ENCODE results near the gene FAM184B.
"Not testable (repeated sequence)": the region's sequence is repeated elsewhere in the genome, so short reads cannot be mapped to it uniquely, and the experiment has no call there.

Gene FAM184B

GRCh38 chr4:17688011-17688441 lies 93.4 kb downstream of the FAM184B start:
- TF ChIP-seq, protein P1, sequence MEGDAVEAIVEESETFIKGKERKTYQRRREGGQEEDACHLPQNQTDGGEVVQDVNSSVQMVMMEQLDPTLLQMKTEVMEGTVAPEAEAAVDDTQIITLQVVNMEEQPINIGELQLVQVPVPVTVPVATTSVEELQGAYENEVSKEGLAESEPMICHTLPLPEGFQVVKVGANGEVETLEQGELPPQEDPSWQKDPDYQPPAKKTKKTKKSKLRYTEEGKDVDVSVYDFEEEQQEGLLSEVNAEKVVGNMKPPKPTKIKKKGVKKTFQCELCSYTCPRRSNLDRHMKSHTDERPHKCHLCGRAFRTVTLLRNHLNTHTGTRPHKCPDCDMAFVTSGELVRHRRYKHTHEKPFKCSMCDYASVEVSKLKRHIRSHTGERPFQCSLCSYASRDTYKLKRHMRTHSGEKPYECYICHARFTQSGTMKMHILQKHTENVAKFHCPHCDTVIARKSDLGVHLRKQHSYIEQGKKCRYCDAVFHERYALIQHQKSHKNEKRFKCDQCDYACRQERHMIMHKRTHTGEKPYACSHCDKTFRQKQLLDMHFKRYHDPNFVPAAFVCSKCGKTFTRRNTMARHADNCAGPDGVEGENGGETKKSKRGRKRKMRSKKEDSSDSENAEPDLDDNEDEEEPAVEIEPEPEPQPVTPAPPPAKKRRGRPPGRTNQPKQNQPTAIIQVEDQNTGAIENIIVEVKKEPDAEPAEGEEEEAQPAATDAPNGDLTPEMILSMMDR (conservative IDR thresholded peaks at IDR 0.05; ENCODE audit: low read depth, low read length), result no peak
- no peak overlapping the region for H3K4me3 ChIP-seq (ENCODE audit: low read depth, low read length)
- DNase-seq (ENCODE audit: low read depth), result no peak

DNA sequence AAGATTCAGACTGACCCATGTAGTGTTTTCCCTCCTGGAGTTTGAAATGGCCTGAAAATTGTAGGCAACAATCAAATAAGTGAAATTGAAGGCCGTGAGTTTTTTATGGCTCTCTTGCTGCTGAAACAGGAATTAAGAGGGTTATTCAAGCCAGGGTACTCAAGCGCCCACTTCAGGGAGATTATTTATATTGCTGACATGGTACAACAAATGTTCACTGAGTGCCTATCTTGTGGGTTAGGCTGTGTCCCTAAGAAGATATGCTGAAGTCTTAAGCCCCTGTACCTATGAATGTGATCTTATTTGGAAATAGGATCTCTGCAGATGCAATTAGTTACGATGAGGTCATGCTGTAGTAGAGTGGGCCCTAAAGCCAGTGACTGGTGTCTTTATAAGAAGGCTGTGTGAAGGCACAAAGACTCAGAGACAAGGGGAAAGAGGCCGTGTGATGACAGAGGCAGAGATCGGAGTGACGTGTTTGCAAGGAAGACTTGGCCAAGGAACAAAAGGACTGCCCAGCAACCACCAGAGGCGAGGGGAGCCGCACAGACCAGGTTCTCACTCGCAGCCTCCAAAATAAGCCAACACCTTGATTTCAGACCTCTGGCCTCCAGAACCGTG lies 94.1 kb downstream of the FAM184B start:
- DNase-seq (ENCODE audit: low read depth), result no peak
- TF ChIP-seq, protein P1 (conservative IDR thresholded peaks at IDR 0.05; ENCODE audit: low read depth, low read length), result no peak
- H3K4me3 ChIP-seq (ENCODE audit: low read depth, low read length), result no peak overlapping the region

GRCh38 chr4:17684648-17685047 lies 96.8 kb downstream of the FAM184B start:
- DNase-seq (ENCODE audit: low read depth); H3K4me3 ChIP-seq (ENCODE audit: low read depth, low read length): not testable (repeated sequence)

DNA sequence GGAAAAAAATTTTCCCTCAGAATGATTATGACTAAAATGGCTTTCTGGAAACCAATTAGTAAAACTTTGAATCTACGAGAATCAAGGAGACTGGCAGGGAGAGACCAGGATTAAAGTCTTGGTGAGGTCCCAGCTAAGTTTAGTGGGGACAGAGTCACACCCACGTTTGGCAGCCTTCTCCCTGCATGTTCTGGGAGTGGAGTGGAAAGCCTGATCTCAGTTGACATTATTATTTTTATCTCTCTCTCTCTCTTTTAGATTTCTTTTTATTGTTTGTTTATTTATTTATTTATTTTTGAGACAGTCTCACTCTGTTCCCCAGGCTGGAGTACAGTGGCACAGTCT lies 99.2 kb downstream of the FAM184B start:
- no peak overlapping the region for H3K4me3 ChIP-seq (ENCODE audit: low read depth, low read length)
- TF ChIP-seq, protein P1 (conservative IDR thresholded peaks at IDR 0.05; ENCODE audit: low read depth, low read length), result no peak
- no peak for DNase-seq (ENCODE audit: low read depth)

DNA sequence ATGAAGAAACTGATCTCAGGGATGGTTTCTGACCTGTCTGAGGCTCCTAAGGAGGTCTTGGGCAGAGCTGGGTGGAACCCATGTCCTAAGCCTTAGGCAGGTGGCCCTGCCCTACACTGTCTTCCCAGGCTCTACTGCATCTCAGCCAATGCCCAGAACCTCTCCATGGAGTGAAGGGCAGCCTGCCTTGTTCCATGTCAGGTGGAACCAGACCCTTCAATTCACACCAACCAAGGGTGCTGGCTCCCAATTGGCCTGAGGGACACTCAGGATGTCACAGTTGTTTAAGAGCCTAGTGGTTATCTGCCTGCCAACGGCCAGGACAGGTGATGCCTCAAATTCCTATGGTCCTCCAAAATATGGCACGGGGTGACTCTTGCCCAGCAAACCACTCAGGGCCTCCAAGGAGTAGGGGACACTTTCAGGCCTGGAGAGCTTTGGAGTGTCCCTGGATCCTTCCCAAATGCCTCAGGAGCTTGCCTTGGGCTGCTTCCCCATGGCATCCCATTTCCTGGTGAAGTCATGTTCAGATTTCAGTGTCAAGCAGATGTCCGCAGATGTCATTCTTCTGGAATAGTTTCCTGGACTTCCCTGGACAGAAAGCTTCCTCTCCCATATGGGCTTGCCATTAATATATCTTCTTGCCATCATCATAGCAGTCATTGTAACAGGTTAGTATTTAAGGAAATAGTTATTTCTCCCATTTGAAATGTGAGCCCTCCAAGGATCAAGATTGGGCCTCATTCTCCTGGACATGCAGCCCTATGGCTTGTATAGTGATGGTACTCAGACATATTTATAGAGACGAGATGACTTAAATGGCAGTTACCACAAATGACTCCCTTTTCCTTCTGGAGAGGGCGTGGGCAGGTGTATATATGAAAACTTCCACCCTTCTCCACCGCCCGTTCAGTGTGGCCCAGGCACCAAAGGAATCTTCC lies 99.9 kb downstream of the FAM184B start:
- DNase-seq (ENCODE audit: low read depth), result no peak
- TF ChIP-seq, protein P1 (conservative IDR thresholded peaks at IDR 0.05; ENCODE audit: low read depth, low read length), result no peak

DNA sequence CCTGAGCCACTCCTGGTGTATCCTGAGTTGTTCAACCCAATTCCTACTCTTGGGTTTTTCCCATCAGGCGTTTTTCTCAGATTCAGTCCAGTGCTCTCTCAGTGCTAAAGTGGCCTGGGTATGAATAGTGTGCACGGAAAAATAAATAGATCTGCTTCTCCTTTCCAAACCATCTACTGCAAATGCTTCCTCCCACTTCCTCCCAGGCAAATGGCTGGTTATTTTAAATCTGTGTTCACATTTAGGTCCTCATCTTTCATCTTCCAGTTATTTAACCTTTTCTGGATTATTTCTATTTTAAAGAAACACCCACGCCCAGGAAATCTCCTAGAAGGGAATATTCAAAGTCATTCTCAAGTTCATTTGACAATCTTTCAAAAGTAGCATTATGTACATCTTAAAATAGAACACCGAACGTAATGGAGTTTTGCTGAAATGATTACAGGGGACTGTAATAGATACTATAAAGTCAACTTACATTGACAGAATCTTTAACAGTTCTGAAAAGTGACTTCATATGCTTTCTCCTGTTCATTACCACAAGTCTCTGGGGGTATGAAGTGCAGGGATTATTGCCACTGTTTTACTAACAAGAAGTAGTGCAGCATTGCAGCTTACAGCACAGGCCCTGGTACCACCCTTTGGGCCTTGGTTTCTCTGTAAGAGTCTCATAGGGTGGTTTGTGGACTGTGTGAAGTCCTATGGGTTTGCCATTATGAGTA lies 100.7 kb downstream of the FAM184B start:
- H3K4me3 ChIP-seq (ENCODE audit: low read depth, low read length), result no peak overlapping the region
- no peak for DNase-seq (ENCODE audit: low read depth)
- TF ChIP-seq, protein P1 (conservative IDR thresholded peaks at IDR 0.05; ENCODE audit: low read depth, low read length), result no peak

More for the DNA sequence above, 99.9 kb downstream of the FAM184B start:
- H3K4me3 ChIP-seq (ENCODE audit: low read depth, low read length), result no peak overlapping the region

DNA sequence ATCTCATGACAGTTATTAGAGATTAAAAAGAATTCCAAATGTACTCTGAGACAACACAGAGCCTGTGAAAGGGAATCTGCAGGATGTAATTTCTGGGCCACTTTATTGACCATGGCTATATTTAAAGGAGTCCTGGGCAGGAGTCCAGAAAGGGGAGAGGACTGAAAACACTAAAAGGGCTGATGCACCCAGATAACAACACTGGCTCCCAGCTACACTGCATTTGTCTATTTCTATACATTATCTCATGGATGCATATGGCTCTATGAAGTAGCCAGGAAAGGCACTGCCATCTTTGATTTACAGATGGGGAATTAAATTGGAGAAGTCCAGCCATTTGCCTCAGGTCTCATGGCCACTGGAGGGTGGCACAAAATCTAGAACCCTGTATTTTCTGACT lies 111.0 kb downstream of the FAM184B start:
- no peak for DNase-seq (ENCODE audit: low read depth)

More for the DNA sequence above, 111.0 kb downstream of the FAM184B start:
- TF ChIP-seq, protein P1 (conservative IDR thresholded peaks at IDR 0.05; ENCODE audit: low read depth, low read length), result no peak
- H3K4me3 ChIP-seq (ENCODE audit: low read depth, low read length), result no peak overlapping the region
